GM21447 (cell line): ENCODE data around the gene PITX2.

Source experiments
- ATAC-seq: cut with Tn5 transposase; IDR thresholded peaks from one replicate; pipeline ENCODE4 v1.9.1; 2021; ENCODE audit not compliant: unreplicated experiment

PITX2 gene

GRCh38 chr4:110622841-110623717, at the start of gene PITX2:
PITX2 (minus strand) TSS chr4:110623077; CDS start chr4:110622460, 617 bp downstream.
- ATAC-seq: peak; percentile 90

DNA sequence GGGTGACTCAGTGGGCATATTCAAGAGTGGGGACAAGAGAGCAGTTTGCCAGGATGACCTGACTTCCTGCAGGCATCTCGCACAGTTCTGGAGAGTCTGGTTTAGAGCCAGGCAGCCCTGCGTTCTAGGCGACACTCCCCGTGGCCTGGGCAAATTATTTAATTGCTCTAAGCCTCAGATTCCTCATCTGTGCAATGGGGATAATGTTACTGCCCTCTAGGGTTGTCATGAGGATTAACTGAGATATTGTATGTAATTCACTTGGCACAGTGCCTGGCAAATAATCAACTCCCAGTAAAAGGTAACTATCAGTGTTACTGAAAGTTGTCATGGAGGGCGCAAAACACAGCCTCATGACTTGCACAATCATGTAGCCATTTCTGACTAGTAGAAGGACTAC, 48.8 kb upstream of the PITX2 start:
- no peak for ATAC-seq

GRCh38 chr4:110669663-110670062, 46.8 kb upstream of the PITX2 start:
- no peak for ATAC-seq

DNA sequence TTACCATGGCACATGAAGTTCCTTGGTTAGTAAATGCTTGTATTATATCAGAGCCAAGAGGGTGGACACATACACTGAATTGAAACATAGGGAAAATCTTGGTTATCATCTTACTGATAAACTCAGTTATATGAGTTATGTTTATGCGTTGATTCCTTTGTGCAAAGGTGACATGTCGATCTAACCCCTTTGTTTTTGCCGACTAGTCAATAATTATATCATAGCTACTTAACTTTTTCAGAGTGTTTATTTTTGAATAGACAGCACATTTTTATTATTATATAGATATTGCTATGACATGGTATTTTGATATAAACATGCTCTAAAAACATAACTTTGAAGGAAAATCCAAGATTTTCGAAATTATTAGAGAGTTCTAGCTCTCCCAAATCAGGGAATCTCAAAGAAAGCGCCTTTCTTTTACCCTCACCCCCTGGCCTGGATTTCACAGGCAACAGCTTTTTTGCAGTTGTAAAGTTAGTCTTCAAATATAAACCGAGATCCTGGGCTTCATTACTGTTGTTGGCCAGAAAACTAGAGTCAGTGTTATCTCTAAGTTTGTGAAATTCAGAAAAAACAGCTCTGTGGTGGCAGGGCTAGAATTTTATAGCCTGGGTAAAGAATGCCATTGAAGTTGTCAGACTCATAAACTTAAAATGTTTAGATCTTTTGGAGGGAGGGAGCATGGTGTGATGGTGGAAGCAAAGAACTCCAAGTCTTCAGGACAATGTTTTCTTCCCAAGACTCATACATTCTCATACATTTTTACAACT, 45.8 kb upstream of the PITX2 start:
- no peak for ATAC-seq

DNA sequence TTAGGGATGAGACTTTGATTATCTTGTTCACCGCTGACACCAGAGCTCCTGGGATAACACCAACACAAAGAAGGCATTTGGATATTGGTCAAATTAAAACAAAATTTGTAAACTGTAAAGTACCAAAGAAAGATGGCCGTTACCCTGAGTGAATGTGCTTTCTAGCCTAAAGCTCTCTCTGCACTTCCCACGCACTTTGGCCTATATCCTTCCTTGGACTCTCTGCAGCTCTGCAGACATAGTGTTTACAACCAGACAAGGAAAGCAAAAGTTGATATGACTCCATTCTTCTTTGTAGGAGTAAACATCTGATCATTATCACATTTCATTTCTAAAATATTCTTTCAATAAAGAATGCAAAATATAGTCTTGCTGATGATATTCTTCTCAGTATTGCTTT, 44.8 kb upstream of the PITX2 start:
- ATAC-seq: no peak

DNA sequence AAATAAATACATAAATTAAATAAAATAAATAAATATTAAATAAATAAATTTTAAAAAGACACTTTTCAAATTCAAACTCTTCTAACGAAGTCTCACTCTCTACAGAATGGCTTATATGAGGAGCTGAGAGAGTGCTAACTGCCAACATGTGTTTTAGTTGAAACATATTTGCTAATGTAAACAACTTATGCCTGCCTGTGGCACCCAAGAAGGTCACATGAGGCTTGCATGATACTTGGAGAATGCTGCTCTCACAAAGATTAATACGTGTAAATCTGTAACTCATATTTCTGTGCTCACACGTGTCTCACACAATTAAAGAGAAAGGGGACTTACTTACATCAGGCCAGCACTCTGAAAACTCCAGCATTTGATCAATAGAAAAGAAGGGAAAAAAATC, 43.2 kb upstream of the PITX2 start:
- no peak for ATAC-seq

- no peak for ATAC-seq
These were observed 41.0 kb upstream of the PITX2 start for GRCh38 chr4:110663738-110664444.

GRCh38 chr4:110663206-110663605, 40.3 kb upstream of the PITX2 start:
- no peak for ATAC-seq

DNA sequence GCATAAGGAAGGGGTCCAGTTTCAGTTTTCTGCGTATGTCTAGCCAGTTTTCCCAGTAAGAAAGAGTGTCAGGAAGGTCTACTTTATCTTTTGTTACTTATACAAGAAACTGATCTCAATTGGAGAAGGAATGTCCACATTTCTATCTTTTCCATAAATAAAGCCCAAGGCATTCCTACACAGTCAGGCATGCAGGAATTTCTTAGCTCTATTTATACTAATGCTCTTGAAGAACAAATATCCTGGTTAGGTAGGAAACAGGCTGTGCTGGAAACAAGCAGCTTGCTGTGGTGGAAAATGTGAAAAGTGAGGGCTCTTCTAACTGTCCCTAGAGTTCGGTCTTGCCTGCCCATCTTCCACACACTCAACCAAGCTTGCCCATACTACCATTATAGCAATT, 37.9 kb upstream of the PITX2 start:
- ATAC-seq: no peak

GRCh38 chr4:110654254-110654635, 31.4 kb upstream of the PITX2 start:
- no peak for ATAC-seq

DNA sequence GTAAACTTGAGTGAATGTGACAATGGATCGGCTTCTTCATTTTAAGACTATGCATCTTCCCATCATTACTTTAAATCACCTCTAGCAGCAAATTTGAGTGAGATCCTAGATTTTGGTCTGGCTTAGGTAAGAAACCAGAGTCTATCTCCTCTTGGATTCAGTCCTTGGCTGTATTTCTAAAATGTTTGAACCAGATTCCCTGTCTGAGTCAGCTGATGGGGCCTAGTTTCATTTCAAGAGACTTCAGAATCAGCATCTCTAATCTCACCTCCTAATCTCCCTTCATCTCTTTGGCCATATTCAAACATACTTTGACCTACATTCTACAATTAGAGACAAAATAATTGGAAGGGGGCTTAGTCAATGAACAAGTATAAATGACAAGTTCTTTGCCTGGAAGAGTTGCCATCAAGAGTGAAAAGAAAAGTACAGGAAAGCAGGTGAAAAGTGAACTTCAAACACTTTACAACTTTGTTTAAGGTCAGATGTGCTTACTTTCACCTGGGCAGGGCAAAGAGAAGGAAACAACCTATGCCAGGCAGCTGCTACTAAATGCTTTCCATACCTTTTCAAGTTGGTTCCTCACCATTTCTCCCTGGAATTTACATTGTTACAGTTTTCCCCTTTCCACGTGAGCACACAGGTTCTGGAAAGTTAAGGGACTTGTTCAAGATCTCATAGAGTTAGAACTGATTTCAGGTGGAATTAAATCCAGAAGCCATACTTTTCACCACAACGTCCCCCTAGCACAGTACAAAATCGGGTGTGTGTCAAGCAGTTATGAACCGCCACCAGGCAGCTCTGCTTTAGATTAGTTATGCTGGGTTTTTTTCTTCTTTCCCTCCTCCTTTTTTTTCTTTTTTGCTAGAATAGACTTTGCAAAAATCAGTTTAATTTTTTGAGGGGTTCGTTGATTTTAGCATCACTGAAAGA, 30.7 kb upstream of the PITX2 start:
- no peak for ATAC-seq

DNA sequence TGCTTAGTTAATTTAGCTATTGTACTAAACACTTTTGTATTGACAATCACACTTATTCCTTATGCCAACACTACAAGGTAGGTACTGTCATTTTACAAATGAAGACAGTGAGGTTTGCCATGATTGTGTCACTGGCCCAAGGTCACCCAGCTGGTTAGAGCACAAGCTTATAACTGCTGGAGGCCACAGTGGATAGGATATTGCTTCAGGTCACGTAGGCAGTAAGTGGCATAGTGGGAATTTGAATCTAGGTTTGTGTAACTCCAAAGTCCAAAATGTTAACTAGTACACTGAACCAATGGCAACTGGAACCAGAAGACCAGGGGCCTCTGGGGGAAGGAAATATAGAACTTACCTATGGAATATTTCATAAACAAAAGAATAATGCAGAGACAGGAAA, 21.1 kb upstream of the PITX2 start:
- ATAC-seq: no peak

DNA sequence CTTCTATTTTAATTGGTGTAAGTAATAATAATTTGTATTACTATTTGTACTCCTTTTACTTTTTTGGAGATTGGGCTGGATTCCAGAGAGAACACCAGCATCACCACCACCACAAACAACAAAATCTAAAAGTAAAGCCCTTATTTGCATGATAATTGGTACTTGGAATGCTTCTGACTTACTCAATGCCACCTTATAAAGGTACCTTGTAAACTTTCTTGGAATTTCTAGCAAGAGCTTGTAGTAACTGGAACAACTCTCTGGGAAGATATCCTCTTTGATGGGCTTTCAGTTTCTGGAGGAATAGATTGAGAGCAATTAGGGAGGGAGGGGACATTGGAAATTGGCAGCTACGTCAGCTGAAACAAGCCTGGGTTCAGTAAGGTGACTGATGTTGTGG, 20.2 kb upstream of the PITX2 start:
- ATAC-seq: no peak

- no peak for ATAC-seq
These were observed 18.3 kb upstream of the PITX2 start for GRCh38 chr4:110641218-110641617.

- ATAC-seq: no peak
These were observed 17.7 kb upstream of the PITX2 start for GRCh38 chr4:110640576-110640975.

GRCh38 chr4:110639207-110640090, 16.6 kb upstream of the PITX2 start:
- no peak for ATAC-seq

DNA sequence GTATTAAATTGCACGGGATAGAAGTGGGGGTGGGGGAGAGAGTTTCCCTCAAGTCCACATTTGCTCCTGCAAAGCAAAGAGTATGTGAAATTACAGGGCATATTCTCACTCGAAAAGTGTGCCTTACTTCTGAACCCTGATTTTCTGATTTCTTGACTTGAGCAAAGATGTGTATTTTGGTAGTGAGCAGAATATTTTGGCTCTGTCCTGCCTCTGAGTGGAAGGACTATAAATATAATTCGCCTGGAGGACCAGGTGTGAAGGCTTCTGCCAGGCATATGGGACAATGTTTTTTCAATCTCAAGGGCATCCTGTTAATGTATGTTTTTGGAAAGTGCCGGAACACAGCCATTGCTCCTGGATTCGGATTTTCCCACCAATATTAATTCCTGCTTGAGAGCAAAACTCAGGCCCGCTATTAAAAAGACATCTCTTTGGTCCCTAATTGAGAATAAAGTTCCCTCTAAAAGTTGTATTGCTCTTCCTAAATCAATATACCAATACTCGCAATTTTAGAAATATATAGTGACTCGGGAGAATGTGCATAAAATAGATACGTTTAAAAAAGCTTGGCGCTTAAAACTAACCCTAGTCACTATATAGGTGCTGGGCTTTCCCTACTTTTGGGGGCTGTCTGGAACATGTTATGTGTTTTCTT, 15.3 kb upstream of the PITX2 start:
- no peak for ATAC-seq

- ATAC-seq: no peak
These were observed 14.7 kb upstream of the PITX2 start for GRCh38 chr4:110637408-110638088.
